A673 (cell line): ENCODE results near the gene PRKAR1A. TPM values are rescaled to one million over a fixed set of nuclear protein-coding genes. Genes with fewer than 3 reads are reported as not detected.

Source experiments
- Bru-seq: library from RNA; stranded (reverse); fragments of 400-500 nt; gene quantifications from one replicate; lab custom pipeline; 2021; lab: Mats Ljungman, UMichigan
- BruChase-seq, 2 experiments: library from RNA; stranded (reverse); fragments of 400-500 nt; gene quantifications; one replicate each; lab custom pipeline; 2021; lab: Mats Ljungman, UMichigan
- BruUV-seq: library from RNA; stranded (reverse); fragments of 400-500 nt; replicated peaks from 2 replicates; lab custom pipeline; 2021; lab: Mats Ljungman, UMichigan
- CTCF ChIA-PET: fragments of 300-600 bp; sonication (Branson Sonifier 250); formaldehyde crosslinking; loops from one replicate; lab custom pipeline; 2022; ENCODE audit warnings: antibody characterized with exemption; lab: Charles Lee
- POLR2A ChIA-PET: fragments of 300-600 bp; sonication (Branson Sonifier 250); formaldehyde crosslinking; loops from one replicate; lab custom pipeline; 2022; ENCODE audit warnings: antibody characterized with exemption; ENCODE audit not compliant: low non-redundant PET; lab: Charles Lee
- DNase-seq: peaks from one replicate; pipeline ENCODE4 v3.0.0-alpha.2; 2015; ENCODE audit warnings: low spot score
- H3K27ac ChIP-seq: fragments of 200-600 bp; sonication (generic); 2 replicates; pipeline ENCODE4 v1.5.1; 2016; ENCODE audit warnings: mixed run types, low read depth, mild to moderate bottlenecking, mixed read lengths, antibody characterized with exemption, low read length; ENCODE audit not compliant: poor library complexity, severe bottlenecking
- H3K27me3 ChIP-seq: fragments of 200-600 bp; sonication (generic); replicated peaks from 2 replicates; pipeline ENCODE4 v1.6.1; 2017; ENCODE audit warnings: mixed run types, low read depth, mild to moderate bottlenecking, mixed read lengths, antibody characterized with exemption, low read length; ENCODE audit not compliant: insufficient read depth, poor library complexity
- H3K36me3 ChIP-seq: fragments of 200-600 bp; sonication (generic); 2 replicates; pipeline ENCODE4 v1.6.1; 2016; ENCODE audit warnings: mixed run types, mild to moderate bottlenecking, mixed read lengths, antibody characterized with exemption, low read length; ENCODE audit not compliant: insufficient read depth, poor library complexity, severe bottlenecking
- H3K4me1 ChIP-seq: fragments of 200-600 bp; sonication (generic); 2 replicates; pipeline ENCODE4 v1.6.1; 2017; ENCODE audit warnings: mixed run types, mild to moderate bottlenecking, mixed read lengths, antibody characterized with exemption, low read length; ENCODE audit not compliant: insufficient read depth, poor library complexity, severe bottlenecking
- H3K4me3 ChIP-seq: fragments of 200-600 bp; sonication (generic); 2 replicates; pipeline ENCODE4 v1.5.1; 2016; ENCODE audit warnings: low read depth, mixed run types, mild to moderate bottlenecking, mixed read lengths, low read length; ENCODE audit not compliant: poor library complexity, severe bottlenecking
- H3K9me3 ChIP-seq: fragments of 200-600 bp; sonication (generic); 2 replicates; pipeline ENCODE4 v1.6.1; 2016; ENCODE audit warnings: mixed run types, low read depth, mild to moderate bottlenecking, mixed read lengths, antibody characterized with exemption, low read length; ENCODE audit not compliant: poor library complexity, severe bottlenecking
- EZH2 ChIP-seq: fragments of 200-600 bp; sonication (generic); IDR thresholded peaks from 2 replicates; pipeline ENCODE4 v1.6.1; 2017; ENCODE audit warnings: borderline replicate concordance, low read depth, mild to moderate bottlenecking, mixed read lengths, antibody characterized with exemption, low read length; ENCODE audit not compliant: poor library complexity, severe bottlenecking
- intact Hi-C: fragments of 100-400 bp; cut with micrococcal nuclease; formaldehyde crosslinking; loops from one replicate; pipeline ENCODE4 v1.10.0; 2022; ENCODE audit not compliant: unreplicated experiment
- long read RNA-seq: library from polyadenylated mRNA; stranded (forward); transcript quantifications from one replicate; pipeline ENCODE4 v2.0.0, GENCODE V29; 2022
- total RNA-seq: library from RNA; stranded (reverse); gene quantifications from 2 replicates; pipeline ENCODE4 v1.2.3, GENCODE V29; 2021
- TF ChIP-seq, protein P1 (sequence below): fragments of 300-800, 200-600 bp; sonication (generic); conservative IDR thresholded peaks from 2 replicates; pipeline ENCODE4 v1.5.1; 2017; ENCODE audit warnings: low read depth, mild to moderate bottlenecking, antibody characterized with exemption, low read length, moderate library complexity, mixed read lengths

PRKAR1A gene
- total RNA-seq (168 and 183 TPM in 2 replicates), Bru-seq, nascent RNA (percentile 90 among the genes with signal in this experiment), BruChase-seq, experiment 1, labeled RNA remaining after a 2-hour chase (percentile 93 among the genes with signal in this experiment), BruChase-seq, experiment 2, labeled RNA remaining after a 6-hour chase (percentile 96 among the genes with signal in this experiment)
- long read RNA-seq, full-length matches to known transcripts: 442 of 503 reads
- long read RNA-seq, partial matches to known transcripts: 11 of 503 reads
- long read RNA-seq, other reads (novel, unspliced or antisense): 50 of 503 reads

- no peaks in the 10 kb centered on the region for H3K9me3 ChIP-seq
- ChIA-PET POLR2A (interaction anchor here (0.5 kb wide), 1 partner anchor 265 kb away, joined by 3 read pairs; no protein-coding TSS in a partner anchor), CTCF (interaction anchor here (0.6 kb wide), 1 partner anchor 22 kb away, joined by 3 read pairs; no protein-coding TSS in a partner anchor)
- no peak for TF ChIP-seq EZH2
- TF ChIP-seq, protein P1, sequence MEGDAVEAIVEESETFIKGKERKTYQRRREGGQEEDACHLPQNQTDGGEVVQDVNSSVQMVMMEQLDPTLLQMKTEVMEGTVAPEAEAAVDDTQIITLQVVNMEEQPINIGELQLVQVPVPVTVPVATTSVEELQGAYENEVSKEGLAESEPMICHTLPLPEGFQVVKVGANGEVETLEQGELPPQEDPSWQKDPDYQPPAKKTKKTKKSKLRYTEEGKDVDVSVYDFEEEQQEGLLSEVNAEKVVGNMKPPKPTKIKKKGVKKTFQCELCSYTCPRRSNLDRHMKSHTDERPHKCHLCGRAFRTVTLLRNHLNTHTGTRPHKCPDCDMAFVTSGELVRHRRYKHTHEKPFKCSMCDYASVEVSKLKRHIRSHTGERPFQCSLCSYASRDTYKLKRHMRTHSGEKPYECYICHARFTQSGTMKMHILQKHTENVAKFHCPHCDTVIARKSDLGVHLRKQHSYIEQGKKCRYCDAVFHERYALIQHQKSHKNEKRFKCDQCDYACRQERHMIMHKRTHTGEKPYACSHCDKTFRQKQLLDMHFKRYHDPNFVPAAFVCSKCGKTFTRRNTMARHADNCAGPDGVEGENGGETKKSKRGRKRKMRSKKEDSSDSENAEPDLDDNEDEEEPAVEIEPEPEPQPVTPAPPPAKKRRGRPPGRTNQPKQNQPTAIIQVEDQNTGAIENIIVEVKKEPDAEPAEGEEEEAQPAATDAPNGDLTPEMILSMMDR: no peak
- H3K4me1 ChIP-seq: peaks cover 7% of the 10 kb centered on the region
- H3K36me3 ChIP-seq: peaks cover 26% of the 10 kb centered on the region
- intact Hi-C loops: no loop called here
- no peaks in the 10 kb centered on the region for H3K27me3 ChIP-seq
- H3K27ac ChIP-seq: peak within 1 kb of the TSS; percentile 96
- peak within 1 kb of the TSS; percentile 88 for H3K4me3 ChIP-seq
- peak; percentile 95 for DNase-seq
- no TSS peak for BruUV-seq
Observed at GRCh38 chr17:68512247-68512959, at the start of gene PRKAR1A. PRKAR1A (plus strand) TSS chr17:68512430; CDS start chr17:68515400, 2,970 bp downstream.

GRCh38 chr17:68463211-68464019 lies 48.8 kb upstream of the PRKAR1A start:
- H3K27ac ChIP-seq: no peak overlapping the region
- H3K27me3 ChIP-seq: peaks cover 9% of the 10 kb centered on the region
- no peak for DNase-seq
- no peak for TF ChIP-seq EZH2
- TF ChIP-seq, protein P1: no peak
- ChIA-PET CTCF (no interaction called here), POLR2A (no interaction called here)
- intact Hi-C loops: loop anchor here (1.0 to 5.0 kb wide), 3 partner anchors 200 to 501 kb away; no protein-coding TSS in a partner anchor
- peaks cover 4% of the 10 kb centered on the region for H3K4me1 ChIP-seq
- no TSS peak for BruUV-seq
- no peaks in the 10 kb centered on the region for H3K36me3 ChIP-seq
- H3K4me3 ChIP-seq: no peak overlapping the region
- H3K9me3 ChIP-seq: no peaks in the 10 kb centered on the region

DNA sequence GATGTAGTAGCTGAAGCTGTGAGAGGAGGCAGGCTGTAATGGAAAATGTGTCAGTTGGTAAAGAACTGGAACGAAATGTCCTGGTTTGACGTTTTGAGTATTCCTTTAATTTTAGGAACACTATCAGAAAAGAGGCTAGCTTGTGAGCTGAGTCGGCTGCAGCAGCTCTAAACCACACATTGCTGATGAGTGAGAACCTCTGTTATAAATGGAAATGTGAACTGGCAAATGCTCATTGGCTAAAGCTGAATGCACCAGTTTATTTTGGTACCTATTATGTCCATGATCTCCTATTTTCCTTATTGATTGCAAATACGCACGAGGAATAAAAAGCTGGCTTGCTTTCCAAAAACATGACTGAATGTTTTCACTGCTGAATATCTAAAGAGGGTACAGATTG lies 43.9 kb upstream of the PRKAR1A start:
- no peaks in the 10 kb centered on the region for H3K27me3 ChIP-seq
- H3K4me3 ChIP-seq: no peak overlapping the region
- H3K27ac ChIP-seq: no peak overlapping the region
- no peak for DNase-seq
- H3K36me3 ChIP-seq: no peaks in the 10 kb centered on the region
- no peaks in the 10 kb centered on the region for H3K4me1 ChIP-seq
- intact Hi-C loops: loop anchor here (5.0 kb wide), 1 partner anchor 294 kb away; no protein-coding TSS in a partner anchor
- no peak for TF ChIP-seq EZH2
- TF ChIP-seq, protein P1: no peak
- ChIA-PET CTCF (no interaction called here), POLR2A (interaction anchor here (0.6 kb wide), 1 partner anchor 1709 kb away, joined by 9 read pairs; no protein-coding TSS in a partner anchor)
- no peaks in the 10 kb centered on the region for H3K9me3 ChIP-seq
- no TSS peak for BruUV-seq
